ENCODE data around the gene OPCML.

DNA sequence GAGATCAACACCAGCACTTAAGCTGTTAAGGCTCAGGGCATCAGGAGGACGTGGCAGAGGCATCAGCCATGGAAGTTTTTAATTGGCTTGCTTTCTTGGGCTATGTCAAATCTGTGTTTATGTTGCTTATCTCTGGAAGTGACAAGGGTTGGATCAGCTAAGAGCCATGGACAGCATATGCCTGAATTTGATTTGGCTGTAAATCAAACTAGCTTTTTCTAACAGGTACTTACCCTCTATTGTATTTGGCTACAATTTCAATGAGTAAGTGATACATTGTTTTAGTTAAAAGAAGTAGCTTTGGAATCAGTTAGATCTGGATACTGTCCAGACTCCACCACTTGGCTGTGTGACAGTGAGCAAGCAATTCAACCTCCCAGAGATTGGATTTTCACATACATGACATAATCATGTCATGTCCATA is 936.6 kb downstream of the OPCML start:
- TF ChIP-seq, protein P1, sequence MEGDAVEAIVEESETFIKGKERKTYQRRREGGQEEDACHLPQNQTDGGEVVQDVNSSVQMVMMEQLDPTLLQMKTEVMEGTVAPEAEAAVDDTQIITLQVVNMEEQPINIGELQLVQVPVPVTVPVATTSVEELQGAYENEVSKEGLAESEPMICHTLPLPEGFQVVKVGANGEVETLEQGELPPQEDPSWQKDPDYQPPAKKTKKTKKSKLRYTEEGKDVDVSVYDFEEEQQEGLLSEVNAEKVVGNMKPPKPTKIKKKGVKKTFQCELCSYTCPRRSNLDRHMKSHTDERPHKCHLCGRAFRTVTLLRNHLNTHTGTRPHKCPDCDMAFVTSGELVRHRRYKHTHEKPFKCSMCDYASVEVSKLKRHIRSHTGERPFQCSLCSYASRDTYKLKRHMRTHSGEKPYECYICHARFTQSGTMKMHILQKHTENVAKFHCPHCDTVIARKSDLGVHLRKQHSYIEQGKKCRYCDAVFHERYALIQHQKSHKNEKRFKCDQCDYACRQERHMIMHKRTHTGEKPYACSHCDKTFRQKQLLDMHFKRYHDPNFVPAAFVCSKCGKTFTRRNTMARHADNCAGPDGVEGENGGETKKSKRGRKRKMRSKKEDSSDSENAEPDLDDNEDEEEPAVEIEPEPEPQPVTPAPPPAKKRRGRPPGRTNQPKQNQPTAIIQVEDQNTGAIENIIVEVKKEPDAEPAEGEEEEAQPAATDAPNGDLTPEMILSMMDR (IDR thresholded peaks at IDR 0.05) = no peak
- TF ChIP-seq POLR2AphosphoS5 (IDR thresholded peaks at IDR 0.05; ENCODE audit: low read depth, low read length) = no peak
- no peak for TF ChIP-seq TCF7L2 (IDR thresholded peaks at IDR 0.05; ENCODE audit: low read depth, low read length)
- no peak for TF ChIP-seq SIN3A (IDR thresholded peaks at IDR 0.05; ENCODE audit: borderline replicate concordance, insufficient read depth, low read depth, low read length)
- TF ChIP-seq, protein P2, sequence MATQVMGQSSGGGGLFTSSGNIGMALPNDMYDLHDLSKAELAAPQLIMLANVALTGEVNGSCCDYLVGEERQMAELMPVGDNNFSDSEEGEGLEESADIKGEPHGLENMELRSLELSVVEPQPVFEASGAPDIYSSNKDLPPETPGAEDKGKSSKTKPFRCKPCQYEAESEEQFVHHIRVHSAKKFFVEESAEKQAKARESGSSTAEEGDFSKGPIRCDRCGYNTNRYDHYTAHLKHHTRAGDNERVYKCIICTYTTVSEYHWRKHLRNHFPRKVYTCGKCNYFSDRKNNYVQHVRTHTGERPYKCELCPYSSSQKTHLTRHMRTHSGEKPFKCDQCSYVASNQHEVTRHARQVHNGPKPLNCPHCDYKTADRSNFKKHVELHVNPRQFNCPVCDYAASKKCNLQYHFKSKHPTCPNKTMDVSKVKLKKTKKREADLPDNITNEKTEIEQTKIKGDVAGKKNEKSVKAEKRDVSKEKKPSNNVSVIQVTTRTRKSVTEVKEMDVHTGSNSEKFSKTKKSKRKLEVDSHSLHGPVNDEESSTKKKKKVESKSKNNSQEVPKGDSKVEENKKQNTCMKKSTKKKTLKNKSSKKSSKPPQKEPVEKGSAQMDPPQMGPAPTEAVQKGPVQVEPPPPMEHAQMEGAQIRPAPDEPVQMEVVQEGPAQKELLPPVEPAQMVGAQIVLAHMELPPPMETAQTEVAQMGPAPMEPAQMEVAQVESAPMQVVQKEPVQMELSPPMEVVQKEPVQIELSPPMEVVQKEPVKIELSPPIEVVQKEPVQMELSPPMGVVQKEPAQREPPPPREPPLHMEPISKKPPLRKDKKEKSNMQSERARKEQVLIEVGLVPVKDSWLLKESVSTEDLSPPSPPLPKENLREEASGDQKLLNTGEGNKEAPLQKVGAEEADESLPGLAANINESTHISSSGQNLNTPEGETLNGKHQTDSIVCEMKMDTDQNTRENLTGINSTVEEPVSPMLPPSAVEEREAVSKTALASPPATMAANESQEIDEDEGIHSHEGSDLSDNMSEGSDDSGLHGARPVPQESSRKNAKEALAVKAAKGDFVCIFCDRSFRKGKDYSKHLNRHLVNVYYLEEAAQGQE (IDR thresholded peaks at IDR 0.05; ENCODE audit: insufficient read depth in 1 of 2, low read depth in 2 of 2, low read length in 1 of 2) = no peak
